HL-60 (cell line): Measurements from ENCODE around the gene UAP1.

Experiments used
- DNase-seq, 2 experiments: peaks; one replicate each; pipeline ENCODE4 v3.0.0-alpha.2; 2010 to 2020; ENCODE audit warnings: low read depth in 1 of 2, low spot score in 1 of 2
- H3K27ac ChIP-seq: fragments of 250-450 bp; sonication (Bioruptor Pico); replicated peaks from 2 replicates; pipeline ENCODE4 v1.5.1; 2020; ENCODE audit warnings: mild to moderate bottlenecking, moderate library complexity
- H3K27me3 ChIP-seq: fragments of 250-450 bp; sonication (Bioruptor Pico); 2 replicates; pipeline ENCODE4 v1.5.1; 2021; ENCODE audit warnings: mild to moderate bottlenecking, moderate library complexity; ENCODE audit not compliant: insufficient read depth, poor library complexity, severe bottlenecking
- H3K4me3 ChIP-seq: replicated peaks from 2 replicates; pipeline ENCODE4 v1.5.1; 2011; ENCODE audit warnings: mild to moderate bottlenecking, control low read depth, low read length; ENCODE audit not compliant: insufficient read depth
- CTCF ChIP-seq: IDR thresholded peaks from one replicate; pipeline ENCODE4 v1.5.1; 2011; ENCODE audit warnings: low read length, control low read depth, inconsistent platforms; ENCODE audit not compliant: insufficient read depth
- GABPA ChIP-seq: IDR thresholded peaks from 2 replicates; pipeline ENCODE4 v1.6.1; 2012; ENCODE audit warnings: low read depth
- POLR2AphosphoS5 ChIP-seq: IDR thresholded peaks from 2 replicates; pipeline ENCODE4 v1.6.1; 2012; ENCODE audit warnings: low read depth
- REST ChIP-seq: IDR thresholded peaks from 2 replicates; pipeline ENCODE4 v1.6.1; 2012; ENCODE audit warnings: low read depth; ENCODE audit not compliant: insufficient replicate concordance
- SPI1 ChIP-seq: IDR thresholded peaks from 2 replicates; pipeline ENCODE4 v1.6.1; 2012; ENCODE audit warnings: low read depth, mild to moderate bottlenecking, borderline replicate concordance

UAP1 gene

GRCh38 chr1:162530988-162531319 is 30.6 kb upstream of the UAP1 start:
- Histone ChIP-seq H3K27ac (no peak overlapping the region), H3K4me3 (no peak overlapping the region), H3K27me3 (no peaks in the 10 kb centered on the region)
- TF ChIP-seq CTCF (no peak), GABPA (no peak), POLR2AphosphoS5 (no peak), SPI1 (no peak), REST (no peak)
- DNase-seq = no peak

GRCh38 chr1:162535501-162535900 is 26.0 kb upstream of the UAP1 start:
- Histone ChIP-seq H3K27me3 (no peaks in the 10 kb centered on the region), H3K4me3 (no peak overlapping the region), H3K27ac (no peak overlapping the region)
- TF ChIP-seq POLR2AphosphoS5 (no peak), SPI1 (no peak), REST (no peak)
- no peak for DNase-seq

- DNase-seq = no peak
- H3K27me3 ChIP-seq = no peaks in the 10 kb centered on the region
- no peak overlapping the region for H3K27ac ChIP-seq
- TF ChIP-seq POLR2AphosphoS5 (no peak), SPI1 (no peak), CTCF (no peak), REST (no peak), GABPA (no peak)
- no peak overlapping the region for H3K4me3 ChIP-seq
Observed at GRCh38 chr1:162536511-162536910, 25.0 kb upstream of the UAP1 start.

GRCh38 chr1:162537216-162537615 is 24.3 kb upstream of the UAP1 start:
- no peak overlapping the region for H3K4me3 ChIP-seq
- TF ChIP-seq CTCF (no peak), SPI1 (no peak), POLR2AphosphoS5 (no peak), REST (no peak), GABPA (no peak)
- H3K27ac ChIP-seq = no peak overlapping the region
- no peaks in the 10 kb centered on the region for H3K27me3 ChIP-seq
- DNase-seq = no peak
